ENCODE data around the gene SPINK14.

Gene SPINK14, protein sequence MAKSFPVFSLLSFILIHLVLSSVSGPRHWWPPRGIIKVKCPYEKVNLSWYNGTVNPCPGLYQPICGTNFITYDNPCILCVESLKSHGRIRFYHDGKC

GRCh38 chr5:148168246-148168645 is at the start of gene SPINK14:
Gene SPINK14 (plus strand): TSS chr5:148168546. CDS start chr5:148169733, 1,187 bp downstream.
- DNase-seq, result no peak

GRCh38 chr5:148120317-148120716 is 48.0 kb upstream of the SPINK14 start:
- no peak for DNase-seq

GRCh38 chr5:148125641-148126040 is 42.7 kb upstream of the SPINK14 start:
- DNase-seq, result no peak

GRCh38 chr5:148135091-148136048 is 33.0 kb upstream of the SPINK14 start:
- DNase-seq, result no peak

DNA sequence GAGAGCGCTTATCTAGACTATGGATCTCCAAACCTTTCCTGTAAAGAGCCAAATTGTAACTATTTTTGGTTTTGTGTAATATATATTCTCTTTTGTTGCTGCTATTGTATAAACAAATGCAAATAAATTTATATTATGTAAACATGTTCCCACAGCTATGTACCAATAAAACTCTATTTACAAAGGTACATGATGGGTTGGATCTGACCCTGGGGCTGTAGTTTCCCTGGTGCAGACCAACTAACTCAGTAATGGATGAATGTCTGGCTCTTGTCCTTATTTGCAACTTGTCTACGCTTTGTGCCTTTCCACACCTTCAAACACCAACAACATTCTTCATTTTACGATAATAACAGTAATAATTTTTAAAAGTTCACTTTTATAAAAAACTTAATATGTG is 27.5 kb upstream of the SPINK14 start:
- DNase-seq, result no peak

DNA sequence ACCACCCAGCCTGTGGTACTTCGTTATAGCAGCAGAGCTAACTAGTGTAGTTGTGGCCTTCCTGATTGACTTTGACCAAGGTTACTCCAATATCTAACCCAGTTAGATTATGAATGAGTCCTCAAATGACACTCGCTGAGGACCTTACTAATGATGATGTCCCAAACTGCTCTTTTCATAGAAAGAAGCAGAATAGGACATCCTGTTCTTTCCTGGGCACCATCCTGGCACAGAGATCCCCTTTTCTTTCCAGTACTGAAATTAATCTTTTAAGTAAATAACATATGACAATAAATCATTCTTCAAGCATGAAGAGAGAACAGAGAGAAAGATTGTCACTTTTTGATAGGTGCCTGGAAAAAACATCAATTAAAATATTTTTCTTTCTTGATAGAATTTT is 26.7 kb upstream of the SPINK14 start:
- DNase-seq, result no peak

DNA sequence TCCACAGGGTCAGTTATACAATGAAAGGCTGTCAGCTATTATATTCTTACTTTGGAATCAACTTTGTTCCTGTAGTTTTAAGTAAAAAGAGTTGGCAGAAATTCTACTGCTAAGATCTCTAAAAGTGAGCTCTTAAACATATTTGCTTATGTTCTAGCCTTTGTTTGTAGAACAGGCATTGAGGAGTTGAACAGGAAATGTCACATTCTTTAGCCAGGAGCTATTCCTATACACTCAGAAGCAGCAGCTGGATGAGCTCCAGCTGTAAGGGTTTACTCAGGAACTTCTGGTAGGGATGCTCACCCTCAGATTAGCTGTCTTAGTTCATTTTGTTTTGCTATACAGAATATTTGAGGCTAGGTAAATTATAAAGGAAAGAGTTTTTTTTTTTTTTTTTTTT is 22.4 kb upstream of the SPINK14 start:
- DNase-seq, result no peak

- no peak for DNase-seq
These were observed 21.9 kb upstream of the SPINK14 start for GRCh38 chr5:148146487-148146886.

DNA sequence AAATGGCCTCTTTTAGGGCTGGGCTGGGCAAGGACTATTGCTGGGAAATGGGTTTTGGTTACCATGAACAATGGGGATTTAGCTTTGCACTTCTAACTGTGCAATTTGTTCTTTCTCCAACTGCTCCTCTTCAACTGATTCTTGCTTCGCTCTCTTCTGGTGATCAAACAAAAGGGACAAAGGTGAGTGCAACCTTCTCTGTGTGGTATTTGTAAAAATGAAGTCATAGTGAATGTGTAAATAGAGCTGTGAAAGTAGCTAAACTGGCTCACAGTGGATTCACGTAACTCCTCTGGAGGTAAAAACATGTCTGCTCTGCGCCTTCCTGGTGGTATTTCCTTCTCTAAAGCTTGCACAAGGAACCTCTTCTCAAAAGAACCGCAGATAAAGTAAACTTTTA is 20.9 kb upstream of the SPINK14 start:
- no peak for DNase-seq

DNA sequence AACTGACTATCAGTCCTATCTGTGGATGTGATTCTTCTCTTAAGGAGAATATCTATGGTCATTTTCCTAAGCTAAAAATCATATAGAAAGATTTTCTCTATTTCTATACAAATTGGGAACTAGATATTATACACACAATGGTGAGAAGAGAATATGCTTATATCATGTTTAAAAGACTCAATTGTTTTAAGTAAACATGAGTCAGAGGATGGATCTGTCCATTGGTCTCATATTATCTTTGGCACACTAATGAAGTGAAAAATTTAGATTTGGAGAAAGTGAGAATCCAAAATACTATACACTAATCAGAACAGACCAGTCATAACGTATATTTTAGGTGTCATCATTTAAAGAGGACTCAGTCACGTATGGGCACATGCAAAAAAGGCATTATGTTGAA is 16.5 kb upstream of the SPINK14 start:
- no peak for DNase-seq

GRCh38 chr5:148152781-148153180 is 15.6 kb upstream of the SPINK14 start:
- DNase-seq, result no peak

DNA sequence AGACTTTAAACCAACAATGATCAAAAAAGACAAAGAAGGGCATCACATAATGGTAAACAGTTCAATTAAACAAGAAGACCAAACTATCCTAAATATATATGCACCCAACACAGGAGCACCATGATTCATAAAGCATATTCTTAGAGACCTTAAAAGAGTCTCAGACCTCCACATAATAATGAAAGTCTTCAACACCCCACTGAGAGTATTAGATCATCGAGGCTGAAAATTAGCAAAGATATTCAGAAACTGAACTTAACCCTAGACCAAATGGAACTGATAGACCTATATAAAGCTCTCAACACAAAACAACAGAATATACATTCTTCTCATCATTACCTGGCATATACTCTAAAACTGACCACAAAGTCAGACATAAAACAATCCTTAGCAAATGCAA is 11.7 kb upstream of the SPINK14 start:
- DNase-seq, result no peak

GRCh38 chr5:148162038-148162437 is 6.3 kb upstream of the SPINK14 start:
- no peak for DNase-seq

DNA sequence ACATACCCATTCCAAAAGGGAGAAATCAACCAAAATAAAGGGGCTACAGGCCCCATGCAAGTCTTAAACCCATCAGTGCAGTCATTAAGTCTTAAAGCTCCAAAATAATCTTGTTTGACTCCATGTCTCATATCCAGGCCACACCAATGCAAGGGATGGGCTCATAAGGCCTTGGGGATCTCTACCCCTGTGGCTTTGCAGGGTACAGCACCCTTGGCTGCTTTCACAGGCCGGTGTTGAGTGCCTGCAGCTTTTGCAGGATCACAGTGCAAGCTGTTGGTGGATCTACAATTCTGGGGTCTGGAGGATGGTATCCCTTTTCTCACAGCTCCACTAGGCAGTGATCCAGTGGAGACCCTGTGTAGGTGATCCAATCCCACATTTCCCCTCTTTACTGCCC is 5.0 kb upstream of the SPINK14 start:
- DNase-seq, result no peak

DNA sequence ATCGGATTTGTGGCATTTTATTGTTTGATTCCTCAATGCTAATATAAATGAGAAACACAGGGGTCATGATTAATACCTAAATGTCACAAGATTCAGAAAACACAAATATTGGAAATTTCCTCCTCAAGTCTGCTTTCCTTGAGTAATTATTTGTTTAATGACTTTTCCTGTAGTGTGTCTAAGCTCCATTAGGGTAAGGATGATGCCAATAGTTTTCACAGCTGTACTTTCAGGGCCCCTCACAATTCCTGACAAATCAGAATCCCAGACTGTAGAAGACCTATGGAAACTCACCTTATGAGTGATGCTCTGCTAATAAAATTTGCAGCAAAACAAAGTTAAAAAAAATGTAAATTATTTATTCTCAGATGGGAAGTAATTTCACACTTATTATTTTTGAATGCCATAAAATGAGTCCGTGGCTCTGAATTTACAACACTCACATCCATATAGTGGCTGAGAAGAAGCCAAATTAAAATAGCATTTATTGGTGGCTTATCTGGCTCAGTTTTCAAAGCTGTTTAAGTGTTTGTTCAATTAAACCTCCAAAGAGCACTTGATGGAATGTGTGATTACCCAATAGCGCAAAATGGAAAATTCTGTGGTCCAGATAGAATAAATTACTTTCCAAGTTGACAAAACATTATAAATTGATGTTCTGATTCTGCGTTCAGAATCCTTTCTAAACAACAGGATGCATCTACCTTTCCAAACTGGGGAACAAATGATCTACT is 1.6 kb upstream of the SPINK14 start:
- DNase-seq, result no peak

GRCh38 chr5:148172377-148172776 is 4.0 kb downstream of the SPINK14 start:
- DNase-seq, result no peak

- no peak for DNase-seq
These were observed 8.1 kb downstream of the SPINK14 start for GRCh38 chr5:148176480-148176879.

DNA sequence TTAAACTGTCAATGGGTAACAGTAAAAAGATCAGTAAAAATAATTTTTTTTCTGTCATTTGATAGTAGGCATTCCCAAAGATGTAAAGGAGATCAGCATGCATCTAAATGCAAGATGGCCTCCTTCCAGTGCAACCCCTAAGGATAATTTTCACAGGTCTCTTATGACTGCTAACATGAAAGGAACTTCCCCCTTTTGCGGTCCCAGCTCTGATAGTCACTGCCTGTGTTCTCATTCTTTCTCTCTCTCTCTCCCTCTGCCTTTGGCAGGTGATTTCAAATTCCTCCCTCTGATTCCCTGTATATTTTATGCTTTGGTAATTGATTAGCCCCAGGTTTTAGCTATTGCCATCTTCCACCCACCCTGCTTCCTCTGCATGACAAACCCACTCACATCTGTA is 8.9 kb downstream of the SPINK14 start:
- DNase-seq, result no peak

GRCh38 chr5:148179234-148179824 is 11.0 kb downstream of the SPINK14 start:
- no peak for DNase-seq

DNA sequence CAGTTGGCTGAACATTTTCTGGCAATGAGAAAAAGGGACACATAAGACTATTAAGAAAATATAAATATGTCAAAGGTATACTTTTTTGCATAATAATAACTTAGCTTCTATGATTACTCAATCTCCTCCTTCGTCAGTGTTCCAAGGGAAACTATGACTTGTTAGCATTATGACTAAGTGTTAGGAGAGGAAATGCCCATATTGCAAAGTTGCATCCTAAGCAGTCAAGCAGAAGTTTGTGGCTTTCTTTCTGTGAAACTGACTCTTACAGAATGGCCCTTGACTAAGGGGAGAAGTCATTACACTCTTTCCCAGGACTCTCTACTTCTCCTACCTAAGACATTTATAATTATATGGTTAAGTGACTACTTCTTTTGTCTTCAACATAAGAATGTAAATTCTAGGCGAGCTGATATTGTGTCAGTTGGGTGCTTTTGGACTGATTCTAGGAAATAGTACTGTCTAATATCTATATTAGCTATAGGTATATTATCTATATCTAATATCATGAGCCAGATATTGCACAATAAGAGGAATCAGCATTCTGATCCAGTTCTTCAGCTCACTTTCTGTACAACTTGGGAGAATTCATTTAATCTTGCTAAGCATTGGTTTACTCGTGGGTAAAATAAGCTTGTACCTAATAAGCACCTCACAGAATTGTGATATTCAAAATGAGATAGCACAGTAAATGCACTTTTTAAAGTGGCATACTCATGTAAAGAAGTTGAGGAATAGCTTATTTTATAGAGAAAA is 18.1 kb downstream of the SPINK14 start:
- no peak for DNase-seq

DNA sequence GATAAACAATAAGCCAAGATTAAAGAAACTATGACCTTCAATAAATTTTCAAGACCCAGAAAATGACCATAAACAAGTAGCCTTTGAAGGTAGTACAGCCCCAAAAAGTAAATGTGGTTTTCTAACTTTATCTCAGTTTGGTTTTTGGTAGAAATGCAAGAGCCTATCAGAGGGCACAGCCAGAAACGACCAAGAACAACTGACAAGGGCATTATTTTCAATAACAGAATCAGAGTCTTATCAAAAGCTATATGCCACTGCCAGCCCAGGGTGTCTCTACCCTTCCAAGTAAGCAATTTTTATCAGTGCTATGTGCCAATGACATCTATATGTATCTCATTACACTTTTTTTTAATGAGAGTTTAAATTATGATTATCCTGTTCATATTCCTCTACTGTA is 22.7 kb downstream of the SPINK14 start:
- no peak for DNase-seq

- DNase-seq, result no peak
These were observed 24.9 kb downstream of the SPINK14 start for GRCh38 chr5:148193202-148193601.

GRCh38 chr5:148201151-148201550 is 32.8 kb downstream of the SPINK14 start:
- DNase-seq, result no peak
